SK-N-SH treated with all-trans-retinoic acid at 6 μM for 48 hours (cell line): ENCODE results near the gene KCNMA1.

Experiments
- ARNTL ChIP-seq: fragments of 450-650 bp; formaldehyde crosslinking; IDR thresholded peaks from 2 replicates; pipeline ENCODE4 v1.5.0; 2020; ENCODE audit warnings: low read depth, mild to moderate bottlenecking, moderate library complexity, borderline replicate concordance
- BACH2 ChIP-seq: fragments of 250-450 bp; sonication (Bioruptor Pico); IDR thresholded peaks from 2 replicates; pipeline ENCODE4 v1.9.0; 2021; ENCODE audit warnings: mild to moderate bottlenecking, borderline replicate concordance
- CREB5 ChIP-seq: fragments of 250-450 bp; sonication (Bioruptor Pico); IDR thresholded peaks from 2 replicates; pipeline ENCODE4 v1.5.1; 2020; ENCODE audit warnings: low read depth, mild to moderate bottlenecking, moderate library complexity
- CSDC2 ChIP-seq: fragments of 250-450 bp; sonication (Bioruptor Pico); IDR thresholded peaks from 2 replicates; pipeline ENCODE4 v1.5.0; 2020; ENCODE audit warnings: mild to moderate bottlenecking, moderate library complexity
- OSR1 ChIP-seq: fragments of 250-450 bp; sonication (Bioruptor Pico); IDR thresholded peaks from 2 replicates; pipeline ENCODE4 v1.8.0; 2022; ENCODE audit warnings: moderate library complexity, mild to moderate bottlenecking, inconsistent platforms
- RARB ChIP-seq: fragments of 250-450 bp; sonication (Bioruptor Pico); IDR thresholded peaks from 2 replicates; pipeline ENCODE4 v1.8.0; 2021; ENCODE audit warnings: mild to moderate bottlenecking, moderate library complexity
- TCF4 ChIP-seq: fragments of 250-450 bp; sonication (Bioruptor Pico); IDR thresholded peaks from 2 replicates; pipeline ENCODE4 v1.8.0; 2021; ENCODE audit warnings: mild to moderate bottlenecking, moderate library complexity, borderline replicate concordance
- TOX ChIP-seq: fragments of 250-450 bp; sonication (Bioruptor Pico); IDR thresholded peaks from 2 replicates; pipeline ENCODE4 v1.8.0; 2021; ENCODE audit warnings: mild to moderate bottlenecking, moderate library complexity, borderline replicate concordance
- ZC3H10 ChIP-seq: fragments of 250-450 bp; sonication (Bioruptor Pico); IDR thresholded peaks from 2 replicates; pipeline ENCODE4 v1.5.1; 2021; ENCODE audit warnings: mild to moderate bottlenecking, moderate library complexity
- ZFP3 ChIP-seq: fragments of 250-450 bp; sonication (Bioruptor Pico); IDR thresholded peaks from 2 replicates; pipeline ENCODE4 v1.5.0; 2020; ENCODE audit warnings: mild to moderate bottlenecking, moderate library complexity
- ZFP30 ChIP-seq: fragments of 450-650 bp; formaldehyde crosslinking; IDR thresholded peaks from 2 replicates; pipeline ENCODE4 v1.5.0; 2022; ENCODE audit warnings: mild to moderate bottlenecking, moderate library complexity
- TF ChIP-seq, protein P1 (sequence below): fragments of 250-450 bp; sonication (Bioruptor Pico); IDR thresholded peaks from 2 replicates; pipeline ENCODE4 v1.8.0; 2020; ENCODE audit warnings: mild to moderate bottlenecking, moderate library complexity, borderline replicate concordance
- TF ChIP-seq, protein P2 (sequence below): fragments of 250-450 bp; sonication (Bioruptor Pico); IDR thresholded peaks from 2 replicates; pipeline ENCODE4 v1.8.0; 2021; ENCODE audit warnings: low read depth, mild to moderate bottlenecking, moderate library complexity, borderline replicate concordance
- TF ChIP-seq, protein P3 (sequence below): fragments of 250-450 bp; sonication (Bioruptor Pico); IDR thresholded peaks from 2 replicates; pipeline ENCODE4 v1.5.0; 2020; ENCODE audit warnings: mild to moderate bottlenecking, moderate library complexity

GRCh38 chr10:77410523-77410922, 227.1 kb downstream of the KCNMA1 start:
- TF ChIP-seq, protein P1, sequence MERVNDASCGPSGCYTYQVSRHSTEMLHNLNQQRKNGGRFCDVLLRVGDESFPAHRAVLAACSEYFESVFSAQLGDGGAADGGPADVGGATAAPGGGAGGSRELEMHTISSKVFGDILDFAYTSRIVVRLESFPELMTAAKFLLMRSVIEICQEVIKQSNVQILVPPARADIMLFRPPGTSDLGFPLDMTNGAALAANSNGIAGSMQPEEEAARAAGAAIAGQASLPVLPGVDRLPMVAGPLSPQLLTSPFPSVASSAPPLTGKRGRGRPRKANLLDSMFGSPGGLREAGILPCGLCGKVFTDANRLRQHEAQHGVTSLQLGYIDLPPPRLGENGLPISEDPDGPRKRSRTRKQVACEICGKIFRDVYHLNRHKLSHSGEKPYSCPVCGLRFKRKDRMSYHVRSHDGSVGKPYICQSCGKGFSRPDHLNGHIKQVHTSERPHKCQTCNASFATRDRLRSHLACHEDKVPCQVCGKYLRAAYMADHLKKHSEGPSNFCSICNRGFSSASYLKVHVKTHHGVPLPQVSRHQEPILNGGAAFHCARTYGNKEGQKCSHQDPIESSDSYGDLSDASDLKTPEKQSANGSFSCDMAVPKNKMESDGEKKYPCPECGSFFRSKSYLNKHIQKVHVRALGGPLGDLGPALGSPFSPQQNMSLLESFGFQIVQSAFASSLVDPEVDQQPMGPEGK (CRISPR knock-in tag), result no peak
- TF ChIP-seq RARB (CRISPR knock-in tag) (no peak), CSDC2 (no peak), CREB5 (no peak), TCF4 (CRISPR knock-in tag) (no peak), BACH2 (CRISPR knock-in tag) (no peak), ZFP3 (no peak), OSR1 (no peak), ZFP30 (CRISPR knock-in tag) (no peak), TOX (CRISPR knock-in tag) (no peak), ARNTL (CRISPR knock-in tag) (no peak), ZC3H10 (CRISPR knock-in tag) (no peak)
- TF ChIP-seq, protein P2, sequence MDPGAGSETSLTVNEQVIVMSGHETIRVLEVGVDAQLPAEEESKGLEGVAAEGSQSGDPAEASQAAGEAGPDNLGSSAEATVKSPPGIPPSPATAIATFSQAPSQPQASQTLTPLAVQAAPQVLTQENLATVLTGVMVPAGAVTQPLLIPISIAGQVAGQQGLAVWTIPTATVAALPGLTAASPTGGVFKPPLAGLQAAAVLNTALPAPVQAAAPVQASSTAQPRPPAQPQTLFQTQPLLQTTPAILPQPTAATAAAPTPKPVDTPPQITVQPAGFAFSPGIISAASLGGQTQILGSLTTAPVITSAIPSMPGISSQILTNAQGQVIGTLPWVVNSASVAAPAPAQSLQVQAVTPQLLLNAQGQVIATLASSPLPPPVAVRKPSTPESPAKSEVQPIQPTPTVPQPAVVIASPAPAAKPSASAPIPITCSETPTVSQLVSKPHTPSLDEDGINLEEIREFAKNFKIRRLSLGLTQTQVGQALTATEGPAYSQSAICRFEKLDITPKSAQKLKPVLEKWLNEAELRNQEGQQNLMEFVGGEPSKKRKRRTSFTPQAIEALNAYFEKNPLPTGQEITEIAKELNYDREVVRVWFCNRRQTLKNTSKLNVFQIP (CRISPR knock-in tag), result no peak
- TF ChIP-seq, protein P3, sequence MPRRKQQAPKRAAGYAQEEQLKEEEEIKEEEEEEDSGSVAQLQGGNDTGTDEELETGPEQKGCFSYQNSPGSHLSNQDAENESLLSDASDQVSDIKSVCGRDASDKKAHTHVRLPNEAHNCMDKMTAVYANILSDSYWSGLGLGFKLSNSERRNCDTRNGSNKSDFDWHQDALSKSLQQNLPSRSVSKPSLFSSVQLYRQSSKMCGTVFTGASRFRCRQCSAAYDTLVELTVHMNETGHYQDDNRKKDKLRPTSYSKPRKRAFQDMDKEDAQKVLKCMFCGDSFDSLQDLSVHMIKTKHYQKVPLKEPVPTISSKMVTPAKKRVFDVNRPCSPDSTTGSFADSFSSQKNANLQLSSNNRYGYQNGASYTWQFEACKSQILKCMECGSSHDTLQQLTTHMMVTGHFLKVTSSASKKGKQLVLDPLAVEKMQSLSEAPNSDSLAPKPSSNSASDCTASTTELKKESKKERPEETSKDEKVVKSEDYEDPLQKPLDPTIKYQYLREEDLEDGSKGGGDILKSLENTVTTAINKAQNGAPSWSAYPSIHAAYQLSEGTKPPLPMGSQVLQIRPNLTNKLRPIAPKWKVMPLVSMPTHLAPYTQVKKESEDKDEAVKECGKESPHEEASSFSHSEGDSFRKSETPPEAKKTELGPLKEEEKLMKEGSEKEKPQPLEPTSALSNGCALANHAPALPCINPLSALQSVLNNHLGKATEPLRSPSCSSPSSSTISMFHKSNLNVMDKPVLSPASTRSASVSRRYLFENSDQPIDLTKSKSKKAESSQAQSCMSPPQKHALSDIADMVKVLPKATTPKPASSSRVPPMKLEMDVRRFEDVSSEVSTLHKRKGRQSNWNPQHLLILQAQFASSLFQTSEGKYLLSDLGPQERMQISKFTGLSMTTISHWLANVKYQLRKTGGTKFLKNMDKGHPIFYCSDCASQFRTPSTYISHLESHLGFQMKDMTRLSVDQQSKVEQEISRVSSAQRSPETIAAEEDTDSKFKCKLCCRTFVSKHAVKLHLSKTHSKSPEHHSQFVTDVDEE, result no peak
